Neural cell (in vitro differentiated cells): Measurements from ENCODE around the gene SNRPD2. TPM values are rescaled to one million over a fixed set of nuclear protein-coding genes. Genes with fewer than 3 reads are reported as not detected.

ENCODE experiments used
- H2AFZ ChIP-seq: fragments of 200-600, 300-800 bp; sonication (generic), shearing (Covaris generic); 2 replicates; pipeline ENCODE4 v1.6.0; 2014; ENCODE audit warnings: low read depth, mild to moderate bottlenecking, antibody characterized with exemption, low read length, moderate library complexity
- H3F3A ChIP-seq: fragments of 200-600 bp; shearing (Covaris generic); 2 replicates; pipeline ENCODE4 v1.6.1; 2016; ENCODE audit warnings: mild to moderate bottlenecking, moderate library complexity, mixed read lengths, antibody characterized with exemption, low read length; ENCODE audit not compliant: insufficient read depth, poor library complexity, severe bottlenecking
- H3K27ac ChIP-seq: fragments of 200-600, 300-800 bp; sonication (generic), shearing (Covaris generic); 2 replicates; pipeline ENCODE4 v1.5.1; 2014; ENCODE audit warnings: mild to moderate bottlenecking, low read length, moderate library complexity
- H3K27me3 ChIP-seq: fragments of 300-800, 200-600 bp; sonication (generic), shearing (Covaris generic); 2 replicates; pipeline ENCODE4 v1.6.0; 2014; ENCODE audit warnings: mild to moderate bottlenecking, low read depth, low read length, moderate library complexity; ENCODE audit not compliant: insufficient read depth
- H3K36me3 ChIP-seq: fragments of 300-800, 200-600 bp; sonication (generic), shearing (Covaris generic); 2 replicates; pipeline ENCODE4 v1.5.1; 2014; ENCODE audit warnings: mild to moderate bottlenecking, antibody characterized with exemption, low read length, moderate library complexity; ENCODE audit not compliant: insufficient read depth
- H3K4me2 ChIP-seq: fragments of 300-800, 200-600 bp; sonication (generic), shearing (Covaris generic); 2 replicates; pipeline ENCODE4 v1.6.0; 2014; ENCODE audit warnings: mild to moderate bottlenecking, low read length
- H3K4me3 ChIP-seq: fragments of 300-800, 200-600 bp; sonication (generic), shearing (Covaris generic); 2 replicates; pipeline ENCODE4 v1.5.1; 2014; ENCODE audit warnings: mild to moderate bottlenecking, low read length, moderate library complexity
- H3K79me2 ChIP-seq: fragments of 200-600 bp; shearing (Covaris generic); replicated peaks from 2 replicates; pipeline ENCODE4 v1.6.0; 2014; ENCODE audit warnings: mild to moderate bottlenecking, low read length, moderate library complexity; ENCODE audit not compliant: insufficient read depth
- H3K9ac ChIP-seq: fragments of 300-800, 200-600 bp; sonication (generic), shearing (Covaris generic); 2 replicates; pipeline ENCODE4 v1.6.1; 2016; ENCODE audit warnings: mild to moderate bottlenecking, low read length, mixed read lengths
- H3K9me2 ChIP-seq: fragments of 200-600 bp; shearing (Covaris generic); 2 replicates; pipeline ENCODE4 v1.6.1; 2016; ENCODE audit warnings: mild to moderate bottlenecking, low read length, mixed read lengths; ENCODE audit not compliant: insufficient read depth
- H3K9me3 ChIP-seq: fragments of 200-600, 300-800 bp; sonication (generic), shearing (Covaris generic); 2 replicates; pipeline ENCODE4 v1.6.1; 2016; ENCODE audit warnings: mild to moderate bottlenecking, mixed run types, low read length, moderate library complexity, mixed read lengths
- H4K20me1 ChIP-seq: fragments of 200-600 bp; shearing (Covaris generic); 2 replicates; pipeline ENCODE4 v1.6.1; 2016; ENCODE audit warnings: mild to moderate bottlenecking, mixed run types; ENCODE audit not compliant: insufficient read depth
- EP300 ChIP-seq: fragments of 450-650 bp; conservative IDR thresholded peaks from 2 replicates; pipeline ENCODE4 v1.6.1; 2014; ENCODE audit warnings: antibody characterized with exemption, mild to moderate bottlenecking, moderate library complexity; ENCODE audit not compliant: poor library complexity, severe bottlenecking
- EZH2 ChIP-seq: fragments of 200-600, 300-800 bp; shearing (Covaris generic), sonication (generic); IDR thresholded peaks from 2 replicates; pipeline ENCODE4 v1.6.1; 2014; ENCODE audit warnings: antibody characterized with exemption, low read length, borderline replicate concordance, mild to moderate bottlenecking; ENCODE audit not compliant: insufficient read depth, poor library complexity, severe bottlenecking
- MXI1 ChIP-seq: fragments of 450-650 bp; conservative IDR thresholded peaks from 2 replicates; pipeline ENCODE4 v1.6.1; 2014; ENCODE audit warnings: antibody characterized with exemption, mild to moderate bottlenecking; ENCODE audit not compliant: poor library complexity, severe bottlenecking
- POLR2AphosphoS5 ChIP-seq: IDR thresholded peaks from 2 replicates; pipeline ENCODE4 v1.6.1; 2012
- RAD21 ChIP-seq: fragments of 450-650 bp; conservative IDR thresholded peaks from 2 replicates; pipeline ENCODE4 v1.6.1; 2014; ENCODE audit warnings: antibody characterized with exemption, mild to moderate bottlenecking, moderate library complexity
- SMC3 ChIP-seq: fragments of 450-650 bp; conservative IDR thresholded peaks from 2 replicates; pipeline ENCODE4 v1.6.1; 2014; ENCODE audit warnings: antibody characterized with exemption, mild to moderate bottlenecking, moderate library complexity; ENCODE audit not compliant: poor library complexity
- TAF1 ChIP-seq: IDR thresholded peaks from 2 replicates; pipeline ENCODE4 v1.6.1; 2012; ENCODE audit warnings: low read depth
- polyA plus RNA-seq: library from polyadenylated mRNA; depleted of rRNA; stranded (reverse); fragments of >200 nt; gene quantifications from 2 replicates; pipeline ENCODE4 v1.2.3, GENCODE V29; 2014
- TF ChIP-seq, protein P1 (sequence below): IDR thresholded peaks from 2 replicates; pipeline ENCODE4 v1.6.1; 2012; ENCODE audit warnings: borderline replicate concordance
- TF ChIP-seq, protein P2 (sequence below): fragments of 450-650 bp; IDR thresholded peaks from 2 replicates; pipeline ENCODE4 v1.5.1; 2014; ENCODE audit warnings: antibody characterized with exemption, mild to moderate bottlenecking, moderate library complexity; ENCODE audit not compliant: poor library complexity, severe bottlenecking

Gene SNRPD2
- polyA plus RNA-seq, 1 donor from 2014 or later: 372 TPM

DNA sequence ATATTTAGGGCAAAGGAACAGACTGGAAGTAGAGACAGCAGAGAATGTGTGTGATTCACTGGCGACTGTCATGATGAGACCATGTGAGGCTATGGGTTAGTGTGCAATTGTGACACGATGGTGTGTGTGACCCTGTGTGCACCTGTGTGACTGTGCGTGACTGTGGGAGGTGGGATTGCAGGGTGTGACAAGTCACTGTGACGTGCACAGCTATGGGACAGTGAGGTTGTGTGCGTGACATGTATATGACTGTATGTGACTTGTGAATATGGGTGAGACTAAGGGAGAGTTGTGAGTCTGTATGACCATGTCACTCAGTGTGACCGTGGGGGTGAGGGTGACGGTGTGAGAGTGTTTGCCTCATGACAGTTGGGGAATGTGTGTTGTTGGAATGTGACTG, 27.2 kb downstream of the SNRPD2 start:
- H3K9me2 ChIP-seq: no peaks in the 10 kb centered on the region
- H3K36me3 ChIP-seq: no peaks in the 10 kb centered on the region
- H3K9ac ChIP-seq: no peak overlapping the region
- no peak overlapping the region for H3K27ac ChIP-seq
- TF ChIP-seq EZH2: no peak
- TF ChIP-seq, protein P1, sequence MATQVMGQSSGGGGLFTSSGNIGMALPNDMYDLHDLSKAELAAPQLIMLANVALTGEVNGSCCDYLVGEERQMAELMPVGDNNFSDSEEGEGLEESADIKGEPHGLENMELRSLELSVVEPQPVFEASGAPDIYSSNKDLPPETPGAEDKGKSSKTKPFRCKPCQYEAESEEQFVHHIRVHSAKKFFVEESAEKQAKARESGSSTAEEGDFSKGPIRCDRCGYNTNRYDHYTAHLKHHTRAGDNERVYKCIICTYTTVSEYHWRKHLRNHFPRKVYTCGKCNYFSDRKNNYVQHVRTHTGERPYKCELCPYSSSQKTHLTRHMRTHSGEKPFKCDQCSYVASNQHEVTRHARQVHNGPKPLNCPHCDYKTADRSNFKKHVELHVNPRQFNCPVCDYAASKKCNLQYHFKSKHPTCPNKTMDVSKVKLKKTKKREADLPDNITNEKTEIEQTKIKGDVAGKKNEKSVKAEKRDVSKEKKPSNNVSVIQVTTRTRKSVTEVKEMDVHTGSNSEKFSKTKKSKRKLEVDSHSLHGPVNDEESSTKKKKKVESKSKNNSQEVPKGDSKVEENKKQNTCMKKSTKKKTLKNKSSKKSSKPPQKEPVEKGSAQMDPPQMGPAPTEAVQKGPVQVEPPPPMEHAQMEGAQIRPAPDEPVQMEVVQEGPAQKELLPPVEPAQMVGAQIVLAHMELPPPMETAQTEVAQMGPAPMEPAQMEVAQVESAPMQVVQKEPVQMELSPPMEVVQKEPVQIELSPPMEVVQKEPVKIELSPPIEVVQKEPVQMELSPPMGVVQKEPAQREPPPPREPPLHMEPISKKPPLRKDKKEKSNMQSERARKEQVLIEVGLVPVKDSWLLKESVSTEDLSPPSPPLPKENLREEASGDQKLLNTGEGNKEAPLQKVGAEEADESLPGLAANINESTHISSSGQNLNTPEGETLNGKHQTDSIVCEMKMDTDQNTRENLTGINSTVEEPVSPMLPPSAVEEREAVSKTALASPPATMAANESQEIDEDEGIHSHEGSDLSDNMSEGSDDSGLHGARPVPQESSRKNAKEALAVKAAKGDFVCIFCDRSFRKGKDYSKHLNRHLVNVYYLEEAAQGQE: no peak
- TF ChIP-seq, protein P2, sequence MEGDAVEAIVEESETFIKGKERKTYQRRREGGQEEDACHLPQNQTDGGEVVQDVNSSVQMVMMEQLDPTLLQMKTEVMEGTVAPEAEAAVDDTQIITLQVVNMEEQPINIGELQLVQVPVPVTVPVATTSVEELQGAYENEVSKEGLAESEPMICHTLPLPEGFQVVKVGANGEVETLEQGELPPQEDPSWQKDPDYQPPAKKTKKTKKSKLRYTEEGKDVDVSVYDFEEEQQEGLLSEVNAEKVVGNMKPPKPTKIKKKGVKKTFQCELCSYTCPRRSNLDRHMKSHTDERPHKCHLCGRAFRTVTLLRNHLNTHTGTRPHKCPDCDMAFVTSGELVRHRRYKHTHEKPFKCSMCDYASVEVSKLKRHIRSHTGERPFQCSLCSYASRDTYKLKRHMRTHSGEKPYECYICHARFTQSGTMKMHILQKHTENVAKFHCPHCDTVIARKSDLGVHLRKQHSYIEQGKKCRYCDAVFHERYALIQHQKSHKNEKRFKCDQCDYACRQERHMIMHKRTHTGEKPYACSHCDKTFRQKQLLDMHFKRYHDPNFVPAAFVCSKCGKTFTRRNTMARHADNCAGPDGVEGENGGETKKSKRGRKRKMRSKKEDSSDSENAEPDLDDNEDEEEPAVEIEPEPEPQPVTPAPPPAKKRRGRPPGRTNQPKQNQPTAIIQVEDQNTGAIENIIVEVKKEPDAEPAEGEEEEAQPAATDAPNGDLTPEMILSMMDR: no peak
- no peak for TF ChIP-seq EP300
- no peaks in the 10 kb centered on the region for H3K9me3 ChIP-seq
- no peak overlapping the region for H3K4me2 ChIP-seq
- H4K20me1 ChIP-seq: no peaks in the 10 kb centered on the region
- H3K79me2 ChIP-seq: no peaks in the 10 kb centered on the region
- H3K4me3 ChIP-seq: no peak overlapping the region
- H2AFZ ChIP-seq: no peak overlapping the region
- H3F3A ChIP-seq: no peaks in the 10 kb centered on the region
- H3K27me3 ChIP-seq: peaks cover 19% of the 10 kb centered on the region

DNA sequence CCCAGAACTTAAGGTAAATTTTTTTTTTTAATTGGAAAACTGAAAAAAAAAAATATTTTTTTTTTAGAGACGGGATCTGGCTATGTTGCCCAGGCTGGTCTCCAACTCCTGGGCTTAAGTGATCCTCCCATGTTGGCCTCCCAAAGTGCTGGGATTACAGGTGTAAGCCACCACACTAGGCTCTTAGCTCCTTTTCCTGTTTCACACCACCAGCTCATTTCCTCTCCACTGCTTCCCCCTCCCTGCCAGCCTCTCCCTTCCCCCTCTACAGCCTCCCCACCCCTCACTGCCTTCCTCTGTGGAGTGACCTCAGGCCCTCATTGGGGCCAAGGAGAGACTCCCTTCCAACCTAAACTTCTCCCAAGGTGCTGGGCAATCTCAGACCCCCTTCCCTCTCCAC, 28.0 kb downstream of the SNRPD2 start:
- H3K79me2 ChIP-seq: no peaks in the 10 kb centered on the region
- no peaks in the 10 kb centered on the region for H3K36me3 ChIP-seq
- no peak overlapping the region for H3K4me2 ChIP-seq
- no peak overlapping the region for H2AFZ ChIP-seq
- H3K9me2 ChIP-seq: no peaks in the 10 kb centered on the region
- H3K27me3 ChIP-seq: peaks cover 11% of the 10 kb centered on the region
- H3F3A ChIP-seq: no peaks in the 10 kb centered on the region
- no peaks in the 10 kb centered on the region for H4K20me1 ChIP-seq
- no peak overlapping the region for H3K9ac ChIP-seq
- no peaks in the 10 kb centered on the region for H3K9me3 ChIP-seq
- no peak overlapping the region for H3K4me3 ChIP-seq
- H3K27ac ChIP-seq: no peak overlapping the region
- TF ChIP-seq, protein P2: no peak
- TF ChIP-seq EZH2: no peak
- no peak for TF ChIP-seq SMC3
- TF ChIP-seq RAD21: no peak
- no peak for TF ChIP-seq POLR2AphosphoS5
- no peak for TF ChIP-seq EP300
- TF ChIP-seq TAF1: no peak
- TF ChIP-seq MXI1: no peak
- TF ChIP-seq, protein P1: no peak
